Effector memory CD8-positive, alpha-beta T cell (primary cell): Measurements from ENCODE around the gene PPP1R9B.

ENCODE experiments used
- ATAC-seq: fragments of 150-1000 bp; cut with Tn5 transposase; replicated peaks from 2 replicates; pipeline ENCODE4 v1.10.0; 2021; ENCODE audit warnings: mild to moderate bottlenecking, moderate library complexity
- DNase-seq, 3 experiments: peaks; one replicate each; pipeline ENCODE4 v3.0.0; 2021
- H3K27ac Mint-ChIP-seq, 2 donors: one replicate each; pipeline ENCODE4 v1.8.0; 2022; ENCODE audit warnings: mild to moderate bottlenecking in 2 of 2, mixed read lengths in 2 of 2, moderate library complexity in 2 of 2
- H3K27me3 Mint-ChIP-seq, 2 donors: one replicate each; pipeline ENCODE4 v1.8.0; 2022; ENCODE audit warnings: mixed read lengths in 2 of 2
- H3K36me3 Mint-ChIP-seq: one replicate; pipeline ENCODE4 v1.8.0; 2022; ENCODE audit warnings: mild to moderate bottlenecking, moderate library complexity, mixed read lengths; ENCODE audit not compliant: insufficient read depth
- H3K4me1 Mint-ChIP-seq, 2 donors: one replicate each; pipeline ENCODE4 v1.8.0; 2022; ENCODE audit warnings: low read depth in 2 of 2, mixed read lengths in 2 of 2
- H3K4me3 Mint-ChIP-seq, 2 donors: one replicate each; pipeline ENCODE4 v1.8.0; 2022; ENCODE audit warnings: mild to moderate bottlenecking in 2 of 2, mixed read lengths in 2 of 2, moderate library complexity in 2 of 2
- H3K9me3 Mint-ChIP-seq, 2 donors: one replicate each; pipeline ENCODE4 v1.8.0; 2022; ENCODE audit warnings: mixed read lengths in 2 of 2

Gene PPP1R9B

DNA sequence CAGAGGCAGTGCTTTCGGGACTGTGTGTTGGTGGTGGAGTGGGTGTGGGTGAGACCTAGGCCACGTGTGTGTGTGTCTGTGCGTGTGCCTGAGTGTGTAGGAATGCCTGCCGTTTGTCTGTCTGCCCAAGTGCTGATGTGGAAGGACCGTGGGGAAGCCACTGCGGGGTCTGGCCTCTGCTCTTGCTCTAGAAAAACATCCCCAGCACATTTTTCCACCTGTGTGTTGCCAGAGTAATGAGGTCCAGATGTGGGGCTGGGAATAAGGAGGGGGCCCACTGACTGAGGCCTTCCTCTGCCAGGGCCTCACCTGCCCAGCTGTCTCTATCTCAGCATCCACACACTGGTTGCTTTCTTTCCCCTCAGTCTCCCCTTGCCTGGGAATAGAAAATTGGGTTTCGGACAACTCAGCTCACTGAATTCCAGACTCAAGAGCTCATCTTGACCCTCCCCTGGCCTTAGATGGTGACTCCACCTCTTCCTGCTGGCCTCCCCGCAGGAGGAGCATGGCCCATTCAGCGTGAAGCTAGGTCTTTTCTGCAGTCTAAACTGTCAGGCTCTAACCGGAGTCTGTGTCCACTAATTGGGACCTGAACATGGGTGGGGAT lies 23.0 kb upstream of the PPP1R9B start:
- H3K27me3 Mint-ChIP-seq = peaks cover 5 to 26% of the 10 kb centered on the region in 2 donors
- H3K27ac Mint-ChIP-seq = no peak overlapping the region

DNA sequence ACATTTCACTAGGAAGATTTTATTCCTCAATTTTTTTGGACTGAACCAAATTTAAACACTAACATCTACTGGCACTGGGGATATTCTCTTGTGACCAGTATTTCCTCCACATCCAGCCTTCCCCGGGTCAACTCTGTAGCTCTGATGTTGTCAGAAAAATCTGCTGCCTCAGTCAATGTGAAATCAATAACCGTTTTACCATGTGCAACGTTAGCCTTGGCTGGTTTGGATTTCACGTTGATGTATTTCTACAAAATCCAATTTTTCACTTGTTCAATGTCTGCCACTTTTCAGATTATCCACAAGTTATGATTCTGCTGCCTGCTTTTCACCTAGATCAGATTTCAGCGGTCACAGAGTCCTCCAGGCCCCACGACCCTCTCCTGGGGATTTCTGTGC lies 22.5 kb upstream of the PPP1R9B start:
- Mint-ChIP-seq H3K36me3 (peaks cover 20% of the 10 kb centered on the region), H3K27me3 (peaks cover 0 to 26% of the 10 kb centered on the region in 2 donors), H3K4me3 (no peak overlapping the region), H3K27ac (no peak overlapping the region), H3K4me1 (peaks cover 11 to 12% of the 10 kb centered on the region in 2 donors), H3K9me3 (no peaks in the 10 kb centered on the region)
- DNase-seq (no peak), ATAC-seq (no peak)

More for the DNA sequence above, 23.0 kb upstream of the PPP1R9B start:
- Mint-ChIP-seq H3K4me1 (peaks cover 13 to 16% of the 10 kb centered on the region in 2 donors), H3K36me3 (peaks cover 22% of the 10 kb centered on the region), H3K9me3 (no peaks in the 10 kb centered on the region), H3K4me3 (no peak overlapping the region)
- ATAC-seq (no peak), DNase-seq (no peak)

DNA sequence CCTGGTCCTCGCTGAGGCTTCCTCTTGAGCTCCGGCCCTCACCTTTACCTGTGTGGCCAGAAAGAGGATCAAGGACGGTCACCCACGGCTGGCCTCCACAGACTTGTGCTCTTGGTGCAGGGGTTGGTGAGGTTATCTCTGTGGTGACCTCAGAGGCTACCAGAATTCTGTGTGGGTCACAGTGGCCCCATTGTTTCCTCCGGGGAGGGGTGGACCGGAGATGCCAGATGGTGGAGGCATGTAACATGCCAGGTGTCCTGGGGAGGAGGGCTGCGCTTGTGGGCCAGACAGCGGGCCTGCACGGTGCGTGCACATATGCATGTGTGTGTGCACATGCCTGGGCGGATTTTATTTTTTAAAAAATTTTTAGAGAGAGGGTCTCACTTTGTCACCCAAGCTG lies 21.7 kb upstream of the PPP1R9B start:
- no peak for ATAC-seq
- H3K4me1 Mint-ChIP-seq = peaks cover 12% of the 10 kb centered on the region in 2 donors
- no peak overlapping the region for H3K27ac Mint-ChIP-seq
- no peak overlapping the region for H3K4me3 Mint-ChIP-seq
- peaks cover 20% of the 10 kb centered on the region for H3K36me3 Mint-ChIP-seq
- DNase-seq = no peak
- peaks cover 0 to 27% of the 10 kb centered on the region in 2 donors for H3K27me3 Mint-ChIP-seq
- no peaks in the 10 kb centered on the region for H3K9me3 Mint-ChIP-seq

DNA sequence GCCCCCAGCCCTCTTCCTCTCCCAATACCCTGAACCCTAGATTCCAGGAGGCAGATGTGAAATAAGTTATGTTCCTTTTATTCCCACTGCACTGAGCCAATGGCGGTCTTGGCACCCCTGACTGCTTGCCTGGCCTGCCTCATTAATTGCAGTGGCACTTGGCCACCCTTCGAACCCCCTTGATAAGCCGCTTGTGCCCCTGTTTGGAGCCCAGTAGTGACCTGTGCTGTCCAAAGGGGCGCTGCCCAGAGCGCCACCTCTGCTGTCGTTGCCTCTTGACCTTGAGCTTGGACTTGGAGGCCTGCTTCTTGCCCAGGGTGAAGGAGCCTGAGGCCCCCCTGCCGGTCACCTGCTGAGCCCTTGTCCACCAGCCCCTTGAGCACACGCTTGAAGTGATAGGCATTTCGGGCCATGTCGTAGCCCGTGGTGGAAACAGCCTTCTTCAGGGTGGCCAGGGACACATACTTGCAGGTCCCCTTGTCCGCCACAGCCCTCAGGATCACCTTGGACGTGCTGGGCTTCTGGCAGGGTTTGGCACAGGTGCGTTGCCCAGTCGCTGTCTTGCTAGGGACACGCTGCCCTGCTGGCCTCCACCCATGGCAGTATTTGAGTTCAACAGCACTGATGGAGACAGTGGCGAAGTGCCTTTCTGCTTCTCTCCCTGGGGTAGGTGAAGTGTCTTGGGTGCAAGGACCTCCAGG lies 21.0 kb upstream of the PPP1R9B start:
- DNase-seq (no peak), ATAC-seq (no peak)
- peak overlapping the region in 1 of 2 donors; percentile 69 for H3K27ac Mint-ChIP-seq
- H3K4me3 Mint-ChIP-seq = no peak overlapping the region
- H3K4me1 Mint-ChIP-seq = peaks cover 12% of the 10 kb centered on the region in 2 donors
- H3K9me3 Mint-ChIP-seq = no peaks in the 10 kb centered on the region
- peaks cover 0 to 22% of the 10 kb centered on the region in 2 donors for H3K27me3 Mint-ChIP-seq
- peaks cover 20% of the 10 kb centered on the region for H3K36me3 Mint-ChIP-seq

DNA sequence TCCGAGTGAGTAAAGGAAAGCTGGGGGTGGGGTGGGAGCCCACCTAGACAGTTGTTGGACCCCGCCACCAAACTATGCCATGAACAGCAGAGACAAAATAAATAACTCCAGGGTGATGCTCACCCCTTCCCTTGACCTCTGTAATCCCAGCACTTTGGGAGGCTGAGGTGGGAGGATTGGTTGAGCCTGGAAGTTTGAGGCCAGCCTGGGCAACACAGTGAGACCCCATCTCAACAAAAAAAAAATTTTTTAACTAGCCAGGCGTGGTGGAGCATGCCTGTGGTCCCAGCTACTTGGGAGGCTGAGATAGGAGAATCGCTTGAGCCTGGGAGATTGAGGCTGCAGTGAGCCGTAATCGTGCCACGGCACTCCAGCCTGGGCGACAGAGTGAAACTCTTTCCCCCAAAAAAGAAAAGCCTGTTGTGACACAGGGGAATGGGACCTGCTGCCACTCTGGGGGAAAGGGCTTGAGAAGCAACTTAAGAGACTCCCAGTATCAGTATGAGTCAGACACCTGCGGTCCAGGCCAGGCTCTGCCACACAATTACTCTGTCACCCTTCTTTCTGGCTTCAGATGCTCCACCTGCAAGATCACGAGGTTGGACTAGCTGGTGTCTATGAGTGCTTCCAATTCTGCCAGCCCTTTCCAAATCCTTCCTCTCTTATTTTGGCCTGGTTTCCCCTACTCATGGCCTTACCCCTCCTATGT lies 20.3 kb upstream of the PPP1R9B start:
- Mint-ChIP-seq H3K9me3 (no peaks in the 10 kb centered on the region), H3K27me3 (peaks cover 0 to 22% of the 10 kb centered on the region in 2 donors), H3K36me3 (peaks cover 20% of the 10 kb centered on the region), H3K4me1 (peaks cover 12 to 14% of the 10 kb centered on the region in 2 donors), H3K27ac (peak overlapping the region in 1 of 2 donors; percentile 91), H3K4me3 (no peak overlapping the region)
- DNase-seq (no peak), ATAC-seq (peak; percentile 21)

DNA sequence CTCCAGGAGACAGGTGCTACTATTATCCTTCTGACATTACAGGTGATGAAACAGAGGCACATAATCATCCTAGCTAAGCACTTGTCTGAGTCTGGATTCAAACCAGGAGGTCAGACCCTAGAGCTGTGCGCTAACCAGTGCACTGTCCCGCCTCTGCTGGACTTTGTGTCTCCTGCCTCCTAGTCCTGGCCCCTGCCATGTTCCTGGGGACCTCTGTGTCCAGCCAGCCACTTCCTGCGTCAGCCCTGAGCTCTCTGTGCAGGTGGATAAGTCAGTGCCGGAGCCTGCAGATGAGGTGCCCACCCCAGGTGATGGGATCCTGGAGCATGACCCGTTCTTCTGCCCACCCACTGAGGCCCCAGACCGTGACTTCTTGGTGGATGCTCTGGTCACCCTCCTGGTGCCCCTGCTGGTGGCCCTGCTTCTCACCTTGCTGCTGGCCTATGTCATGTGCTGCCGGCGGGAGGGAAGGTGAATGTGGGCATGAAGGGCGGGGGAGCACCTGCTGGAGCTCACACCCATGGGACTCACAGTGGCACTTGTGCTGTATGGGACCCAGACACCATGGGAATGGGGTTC lies 19.5 kb upstream of the PPP1R9B start:
- H3K27ac Mint-ChIP-seq = peak overlapping the region; percentile 91 to 92
- no peaks in the 10 kb centered on the region for H3K9me3 Mint-ChIP-seq
- ATAC-seq = no peak
- H3K36me3 Mint-ChIP-seq = peaks cover 20% of the 10 kb centered on the region
- H3K4me1 Mint-ChIP-seq = peaks cover 12 to 15% of the 10 kb centered on the region in 2 donors
- no peak overlapping the region for H3K4me3 Mint-ChIP-seq
- no peak for DNase-seq
- peaks cover 0 to 22% of the 10 kb centered on the region in 2 donors for H3K27me3 Mint-ChIP-seq

DNA sequence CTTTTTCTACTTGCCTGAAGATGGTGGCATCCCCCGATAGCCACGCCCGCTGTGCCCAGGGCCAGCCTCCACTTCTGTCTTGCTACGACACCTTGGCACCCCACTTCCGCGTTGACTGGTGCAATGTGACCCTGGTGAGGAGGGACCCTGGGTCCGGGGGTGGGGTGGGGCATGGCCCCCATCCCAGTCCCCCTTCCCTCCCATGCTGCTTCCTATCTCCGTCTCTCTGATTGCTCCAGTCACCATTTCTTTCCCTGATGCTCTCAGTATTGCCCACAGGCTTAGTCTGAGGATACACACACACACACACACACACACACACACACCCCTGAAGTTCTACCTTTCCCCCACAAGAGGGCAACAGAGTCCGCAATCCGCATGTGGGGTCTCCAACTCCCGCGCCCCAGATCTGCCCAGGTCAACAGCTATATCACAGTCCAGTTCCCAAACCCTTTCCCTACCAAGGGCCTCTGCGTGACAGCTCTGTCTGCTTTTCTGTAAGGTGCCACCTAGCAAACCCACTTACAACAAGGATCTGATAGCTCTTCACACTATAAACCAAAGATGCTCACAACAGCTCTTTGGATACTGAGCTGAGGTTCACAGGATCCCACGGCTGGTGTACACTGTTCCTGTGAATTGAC lies 18.8 kb upstream of the PPP1R9B start:
- ATAC-seq (peak; percentile 91), DNase-seq (peak; percentile 58 to 67 (median 62))
- peak overlapping the region; percentile 60 to 70 for H3K4me3 Mint-ChIP-seq
- peaks cover 0 to 22% of the 10 kb centered on the region in 2 donors for H3K27me3 Mint-ChIP-seq
- peaks cover 12 to 15% of the 10 kb centered on the region in 2 donors for H3K4me1 Mint-ChIP-seq
- H3K9me3 Mint-ChIP-seq = no peaks in the 10 kb centered on the region
- H3K36me3 Mint-ChIP-seq = peaks cover 20% of the 10 kb centered on the region
- peak overlapping the region; percentile 91 to 92 for H3K27ac Mint-ChIP-seq

DNA sequence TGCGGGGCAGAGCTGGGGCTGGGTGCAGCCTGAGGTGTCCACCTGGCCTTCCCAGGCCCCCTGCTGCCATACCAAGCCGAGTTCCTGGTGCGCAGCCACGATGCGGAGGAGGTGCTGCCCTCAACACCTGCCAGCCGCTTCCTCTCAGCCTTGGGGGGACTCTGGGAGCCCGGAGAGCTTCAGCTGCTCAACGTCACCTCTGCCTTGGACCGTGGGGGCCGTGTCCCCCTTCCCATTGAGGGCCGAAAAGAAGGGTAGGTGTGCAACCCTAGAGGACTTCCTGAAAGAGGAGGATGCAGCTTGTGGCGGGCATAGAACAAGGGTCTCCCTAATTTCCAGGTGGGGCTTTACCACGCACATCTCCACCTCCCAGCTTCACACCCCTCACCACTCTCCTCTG lies 17.8 kb upstream of the PPP1R9B start:
- Mint-ChIP-seq H3K4me3 (peak overlapping the region; percentile 60 to 70), H3K36me3 (peaks cover 20% of the 10 kb centered on the region), H3K27me3 (peaks cover 0 to 22% of the 10 kb centered on the region in 2 donors), H3K4me1 (peaks cover 12 to 15% of the 10 kb centered on the region in 2 donors), H3K9me3 (no peaks in the 10 kb centered on the region), H3K27ac (peak overlapping the region; percentile 91 to 92)
- DNase-seq (no peak), ATAC-seq (no peak)

DNA sequence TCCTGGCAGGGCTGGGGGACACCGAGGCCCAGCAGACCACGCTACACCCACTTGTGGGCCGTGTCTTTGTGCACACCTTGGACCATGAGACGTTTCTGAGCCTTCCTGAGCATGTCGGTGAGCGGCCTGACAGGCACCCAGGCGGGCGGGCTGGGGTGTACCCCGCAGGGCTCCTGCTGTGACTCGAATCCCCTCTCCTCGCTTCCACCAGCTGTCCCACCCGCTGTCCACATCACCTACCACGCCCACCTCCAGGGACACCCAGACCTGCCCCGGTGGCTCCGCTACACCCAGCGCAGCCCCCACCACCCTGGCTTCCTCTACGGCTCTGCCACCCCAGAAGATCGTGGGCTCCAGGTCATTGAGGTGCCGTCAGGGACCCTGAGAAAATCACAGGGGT lies 16.9 kb upstream of the PPP1R9B start:
- Mint-ChIP-seq H3K9me3 (no peaks in the 10 kb centered on the region), H3K27ac (no peak overlapping the region), H3K27me3 (peaks cover 0 to 22% of the 10 kb centered on the region in 2 donors), H3K4me3 (no peak overlapping the region), H3K4me1 (peaks cover 12 to 17% of the 10 kb centered on the region in 2 donors), H3K36me3 (peaks cover 20% of the 10 kb centered on the region)
- DNase-seq (no peak), ATAC-seq (no peak)

DNA sequence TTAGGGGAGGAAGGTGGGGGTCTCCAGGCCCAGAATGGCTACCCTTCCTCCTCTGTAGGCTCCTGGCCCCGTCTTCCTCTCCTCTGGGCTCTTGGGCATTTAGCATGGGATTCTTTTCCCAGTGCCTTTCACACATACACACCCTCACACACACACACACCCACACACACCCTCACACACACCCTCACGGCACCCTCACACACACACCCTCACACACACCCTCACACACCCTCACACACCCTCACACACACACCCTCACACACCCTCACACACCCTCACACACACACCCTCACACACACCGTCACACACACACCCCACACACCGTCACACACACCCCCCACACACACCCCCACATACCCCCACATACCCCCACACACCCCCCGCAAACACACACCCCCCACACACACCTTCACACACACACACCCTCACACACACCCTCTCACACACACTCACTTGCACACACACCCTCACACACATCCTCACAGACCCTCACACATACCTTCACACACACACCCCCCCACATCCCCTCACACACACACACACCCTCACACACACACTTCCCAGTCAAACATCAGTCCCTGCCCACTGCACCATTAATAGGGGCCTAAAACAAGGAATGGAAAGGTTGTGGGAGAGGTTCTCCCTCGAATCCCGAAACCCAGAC lies 16.2 kb upstream of the PPP1R9B start:
- no peak for ATAC-seq
- H3K36me3 Mint-ChIP-seq = peaks cover 15% of the 10 kb centered on the region
- H3K4me1 Mint-ChIP-seq = peaks cover 15 to 22% of the 10 kb centered on the region in 2 donors
- H3K27me3 Mint-ChIP-seq = peaks cover 0 to 22% of the 10 kb centered on the region in 2 donors
- DNase-seq = no peak
- H3K9me3 Mint-ChIP-seq = no peaks in the 10 kb centered on the region
- no peak overlapping the region for H3K27ac Mint-ChIP-seq
- no peak overlapping the region for H3K4me3 Mint-ChIP-seq

DNA sequence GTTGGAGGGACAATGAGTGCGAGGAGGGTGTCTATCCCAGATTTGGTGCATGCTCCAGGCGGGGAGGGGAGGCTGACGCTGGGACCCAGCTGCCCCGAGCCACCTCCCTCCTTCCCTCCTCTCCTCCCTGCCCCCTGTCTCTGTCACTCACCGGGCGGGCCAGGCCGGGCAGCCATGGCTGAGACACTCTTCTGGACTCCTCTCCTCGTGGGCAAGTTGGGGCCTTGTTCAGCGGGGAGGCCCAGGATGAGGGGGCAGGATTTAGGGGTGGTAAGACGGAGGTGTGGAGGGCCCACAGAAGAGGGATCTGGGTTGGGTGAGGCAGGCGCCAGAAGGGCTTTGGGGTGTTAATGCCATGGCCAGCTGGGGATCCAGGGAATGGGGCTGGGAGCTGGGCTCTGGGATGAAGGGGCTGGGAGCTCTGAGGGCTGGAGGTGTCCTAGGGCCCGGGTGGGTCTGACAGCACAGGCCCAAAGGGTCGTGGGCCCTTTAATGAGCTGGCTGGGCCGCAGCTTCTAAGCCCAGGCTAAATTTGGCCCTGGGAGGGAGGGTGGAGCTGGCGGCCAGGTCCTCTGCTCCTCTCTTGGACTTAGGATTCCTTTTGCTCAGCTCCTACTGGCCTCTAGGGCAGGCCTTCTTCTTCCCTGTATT lies 15.5 kb upstream of the PPP1R9B start, which contains the start of gene SGCA:
TSS of gene SGCA (plus strand) at position 139 of the 651 bp plus-strand sequence. CDS start at position 175, 36 bp downstream.
- Mint-ChIP-seq H3K9me3 (no peaks in the 10 kb centered on the region), H3K4me1 (peaks cover 18 to 26% of the 10 kb centered on the region in 2 donors), H3K36me3 (peaks cover 10% of the 10 kb centered on the region), H3K27ac (no peak within 1 kb of the TSS), H3K27me3 (peaks cover 0 to 22% of the 10 kb centered on the region in 2 donors), H3K4me3 (no peak within 1 kb of the TSS)
- DNase-seq (no peak), ATAC-seq (no peak)

DNA sequence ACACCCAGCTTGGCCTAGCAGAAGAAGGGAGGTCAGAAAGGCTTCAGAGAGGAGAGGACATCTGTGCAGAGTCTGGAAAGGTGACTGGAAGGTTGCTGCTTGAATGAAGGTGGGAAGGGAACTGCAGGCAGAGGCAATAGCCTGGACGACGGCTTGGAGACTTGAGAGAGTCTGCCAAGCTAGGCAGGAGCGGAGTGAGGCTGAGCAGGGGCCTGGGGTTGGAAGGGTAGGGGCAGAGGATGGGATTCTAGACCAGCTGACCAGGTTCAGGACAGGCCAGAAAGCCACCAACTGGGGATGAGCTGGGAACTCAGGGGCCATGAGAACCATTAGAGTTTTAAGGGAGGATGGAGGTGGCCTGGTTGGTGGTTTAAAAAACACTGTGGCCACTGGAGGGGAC lies 15.0 kb upstream of the PPP1R9B start:
- ATAC-seq (no peak), DNase-seq (no peak)
- H3K4me1 Mint-ChIP-seq = peaks cover 22 to 26% of the 10 kb centered on the region in 2 donors
- no peaks in the 10 kb centered on the region for H3K9me3 Mint-ChIP-seq
- H3K27me3 Mint-ChIP-seq = peaks cover 0 to 22% of the 10 kb centered on the region in 2 donors
- no peak overlapping the region for H3K27ac Mint-ChIP-seq
- H3K4me3 Mint-ChIP-seq = no peak overlapping the region
- peaks cover 10% of the 10 kb centered on the region for H3K36me3 Mint-ChIP-seq
